Right ventricle myocardium superior (tissue), 1 donor: ENCODE results near the gene TRPT1. TPM values are rescaled to one million over a fixed set of nuclear protein-coding genes. Genes with fewer than 3 reads are reported as not detected.

Experiments
- ATAC-seq: fragments of 200-7000 bp; cut with Tn5 transposase; one replicate; pipeline ENCODE4 v1.9.1; 2020; ENCODE audit warnings: mild to moderate bottlenecking; ENCODE audit not compliant: poor library complexity
- DNase-seq: peaks from one replicate; pipeline ENCODE4 v3.0.0-alpha.2; 2020
- intact Hi-C: fragments of 100-400 bp; cut with DNase I; formaldehyde crosslinking; loops from one replicate; pipeline ENCODE4 v1.11.2; 2022
- total RNA-seq: library from RNA; stranded (reverse); fragmentation: NEBNext Ultra II Directional; extraction: Animal tissue kit (Norgen Biotek cat#: 25700); gene quantifications from one replicate; pipeline ENCODE4 v1.2.1, GENCODE V29; 2021
- donor health status: DM: no; HTN: yes; CAD: no; lungs with severe emphysema.

The TRPT1 gene
- total RNA-seq, 1 donor from 2014 or later: 79.8 TPM

GRCh38 chr11:64260147-64260708 lies 34.2 kb upstream of the TRPT1 start:
- no peak for ATAC-seq
- no peak for DNase-seq
- intact Hi-C loops: no loop called here

- intact Hi-C loops: no loop called here
- DNase-seq (no peak), ATAC-seq (no peak)
Observed at GRCh38 chr11:64259533-64260067, 33.6 kb upstream of the TRPT1 start.

- no peak for DNase-seq
- ATAC-seq: no peak
- intact Hi-C loops: no loop called here
Observed at GRCh38 chr11:64258946-64259532, 33.1 kb upstream of the TRPT1 start.

DNA sequence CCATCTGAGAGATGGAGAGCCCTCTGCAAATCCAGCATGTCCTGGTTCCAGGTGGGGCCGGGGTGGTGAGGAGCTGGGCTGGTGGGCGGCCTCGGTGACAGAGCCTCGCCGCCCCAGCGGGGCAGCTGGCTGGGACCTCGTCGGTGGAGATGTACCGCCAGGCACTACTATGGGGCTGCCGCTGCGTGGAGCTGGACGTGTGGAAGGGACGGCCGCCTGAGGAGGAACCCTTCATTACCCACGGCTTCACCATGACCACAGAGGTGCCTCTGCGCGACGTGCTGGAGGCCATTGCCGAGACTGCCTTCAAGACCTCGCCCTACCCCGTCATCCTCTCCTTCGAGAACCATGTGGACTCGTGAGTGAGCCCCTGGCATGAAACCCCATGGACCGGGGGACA lies 32.4 kb upstream of the TRPT1 start:
- intact Hi-C loops: no loop called here
- DNase-seq: no peak

GRCh38 chr11:64256300-64256699 lies 30.3 kb upstream of the TRPT1 start:
- ATAC-seq (no peak), DNase-seq (no peak)
- intact Hi-C loops: no loop called here

More for the DNA sequence above, 32.4 kb upstream of the TRPT1 start:
- no peak for ATAC-seq

DNA sequence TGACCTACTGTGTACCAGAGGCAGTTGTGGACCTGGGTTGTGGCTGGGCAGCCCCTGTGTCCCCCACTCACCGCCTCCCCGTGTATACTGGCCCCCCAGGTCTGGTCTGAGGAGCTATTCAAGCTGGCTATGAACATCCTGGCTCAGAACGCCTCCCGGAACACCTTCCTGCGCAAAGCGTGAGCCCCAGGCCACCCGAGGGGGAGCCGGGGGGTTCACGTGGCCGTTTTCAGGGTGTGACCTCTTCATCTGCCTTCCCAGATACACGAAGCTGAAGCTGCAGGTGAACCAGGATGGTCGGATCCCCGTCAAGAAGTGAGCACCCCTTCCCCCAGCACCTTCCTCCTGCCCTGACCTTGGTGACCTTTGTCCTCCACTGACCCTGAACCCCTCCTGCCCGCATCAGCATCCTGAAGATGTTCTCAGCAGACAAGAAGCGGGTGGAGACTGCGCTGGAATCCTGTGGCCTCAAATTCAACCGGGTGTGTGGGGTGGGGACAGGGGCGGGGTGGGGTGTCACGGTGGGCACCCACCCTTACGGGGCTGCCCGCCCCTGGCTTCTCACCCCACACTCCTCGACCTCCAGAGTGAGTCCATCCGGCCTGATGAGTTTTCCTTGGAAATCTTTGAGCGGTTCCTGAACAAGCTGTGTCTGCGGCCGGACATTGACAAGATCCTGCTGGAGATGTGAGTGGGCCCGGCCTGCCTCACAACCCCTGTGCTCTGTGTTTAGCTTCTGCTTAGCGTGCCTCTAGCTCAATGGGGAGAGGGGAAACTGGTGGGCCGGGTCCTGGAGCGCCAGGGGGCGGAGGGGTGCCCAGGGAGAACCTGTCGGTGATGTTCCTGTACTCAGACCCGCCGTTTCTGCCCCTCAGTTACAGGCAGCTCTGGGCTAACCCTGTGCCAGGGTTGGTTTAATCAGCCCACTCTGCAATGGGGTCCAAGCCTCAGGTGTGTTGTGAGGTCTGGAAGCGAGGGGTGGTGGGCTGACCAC lies 29.4 kb upstream of the TRPT1 start:
- intact Hi-C loops: no loop called here
- ATAC-seq (no peak), DNase-seq (no peak)

DNA sequence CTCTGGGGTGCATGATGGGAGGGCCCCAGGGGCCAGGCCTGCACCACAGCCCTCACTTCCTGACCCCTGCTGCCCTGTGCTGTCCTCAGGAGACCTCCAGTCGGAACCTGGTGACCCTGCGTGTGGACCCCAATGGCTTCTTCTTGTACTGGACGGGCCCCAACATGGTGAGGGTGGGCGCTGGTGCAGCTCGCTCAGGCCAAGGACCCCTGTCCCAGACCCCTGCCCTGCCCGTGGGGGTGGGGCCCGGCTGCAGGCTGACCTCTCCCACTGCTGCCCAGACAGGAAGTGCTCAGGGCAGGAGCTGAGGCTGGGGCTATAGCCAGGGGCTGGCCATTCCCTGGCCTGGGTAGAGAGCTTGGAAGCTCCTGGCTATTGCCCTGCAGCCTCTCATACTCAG lies 28.3 kb upstream of the TRPT1 start:
- DNase-seq (no peak), ATAC-seq (no peak)
- intact Hi-C loops: no loop called here

GRCh38 chr11:64253481-64253880 lies 27.5 kb upstream of the TRPT1 start:
- DNase-seq: no peak
- no peak for ATAC-seq
- intact Hi-C loops: no loop called here

DNA sequence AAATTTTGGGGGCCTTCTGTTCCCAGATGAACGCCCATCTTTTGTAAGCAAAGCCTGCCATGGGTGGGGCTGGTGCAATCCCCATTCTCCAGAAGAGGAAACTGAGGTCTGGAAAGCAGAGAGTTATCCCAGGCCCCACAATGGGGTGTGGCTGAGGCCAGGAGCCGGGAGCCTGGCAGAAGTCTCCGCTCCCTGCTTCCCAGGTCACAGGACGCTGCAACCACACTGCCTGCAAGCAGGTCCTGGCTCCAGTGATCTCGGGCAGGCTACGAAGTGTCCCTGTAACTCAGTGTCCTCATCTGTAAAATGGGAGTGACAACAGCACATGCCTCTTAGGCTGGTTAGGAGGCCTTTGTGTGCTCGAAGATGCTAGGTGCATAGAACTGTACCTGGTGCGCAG lies 27.1 kb upstream of the TRPT1 start:
- ATAC-seq: no peak
- no peak for DNase-seq

GRCh38 chr11:64252003-64252872 lies 26.3 kb upstream of the TRPT1 start:
- intact Hi-C loops: no loop called here
- DNase-seq (no peak), ATAC-seq (peak; percentile 5)

More for the DNA sequence above, 27.1 kb upstream of the TRPT1 start:
- intact Hi-C loops: no loop called here

DNA sequence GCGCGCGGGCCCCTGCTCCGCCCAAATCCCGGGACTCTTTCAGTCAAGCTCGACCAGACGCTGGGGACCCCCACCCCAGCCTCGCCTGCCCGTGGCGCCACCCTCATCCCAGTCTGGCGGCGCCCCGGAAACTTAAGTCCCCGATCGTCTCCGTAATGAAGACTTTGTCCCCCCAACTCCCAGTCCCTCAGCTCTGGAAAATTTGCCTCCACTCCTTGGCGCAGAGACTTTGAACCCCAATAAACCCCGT lies 25.7 kb upstream of the TRPT1 start:
- intact Hi-C loops: no loop called here
- no peak for ATAC-seq
- DNase-seq: no peak

DNA sequence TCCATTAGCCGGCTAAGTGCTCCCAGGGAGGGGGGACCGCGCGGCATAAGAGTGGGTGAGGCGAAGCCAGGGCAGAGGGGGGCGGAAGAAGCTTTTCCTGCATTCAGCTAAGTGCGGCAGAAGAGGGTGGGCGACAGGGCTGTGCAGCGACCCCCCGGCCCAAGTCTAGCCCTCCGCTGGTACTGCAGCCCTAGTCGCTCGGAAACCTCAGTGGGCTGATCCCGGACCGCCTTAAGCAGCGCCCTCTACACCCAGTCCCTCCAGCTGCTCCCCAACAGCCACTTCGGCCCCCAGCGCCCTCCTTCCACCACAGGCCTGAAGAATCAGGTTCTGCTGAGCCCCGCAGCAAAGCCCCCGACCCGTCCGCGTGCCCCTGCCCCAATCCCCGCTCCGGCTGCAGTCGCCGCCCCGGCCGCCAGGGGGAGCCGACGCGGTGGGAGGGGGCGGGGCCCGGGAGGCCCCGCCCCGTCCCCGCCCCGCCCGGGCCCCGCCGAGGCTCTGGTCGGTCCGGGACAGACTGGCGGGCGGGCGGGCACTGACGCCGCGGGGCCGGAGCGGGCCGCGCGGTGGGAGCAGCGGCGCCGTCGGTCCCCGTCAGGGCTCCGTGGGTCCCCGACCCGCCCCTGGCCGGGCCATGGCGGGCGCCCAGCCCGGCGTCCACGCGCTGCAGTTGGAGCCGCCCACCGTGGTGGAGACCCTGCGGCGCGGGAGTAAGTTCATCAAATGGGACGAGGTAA lies 25.2 kb upstream of the TRPT1 start, which contains the start of gene PLCB3:
TSS of gene PLCB3 (plus strand) at position 515 of the 737 bp plus-strand sequence. CDS start at position 635, 120 bp downstream.
- DNase-seq: peak; percentile 73
- ATAC-seq: peak; percentile 65
- intact Hi-C loops: no loop called here

DNA sequence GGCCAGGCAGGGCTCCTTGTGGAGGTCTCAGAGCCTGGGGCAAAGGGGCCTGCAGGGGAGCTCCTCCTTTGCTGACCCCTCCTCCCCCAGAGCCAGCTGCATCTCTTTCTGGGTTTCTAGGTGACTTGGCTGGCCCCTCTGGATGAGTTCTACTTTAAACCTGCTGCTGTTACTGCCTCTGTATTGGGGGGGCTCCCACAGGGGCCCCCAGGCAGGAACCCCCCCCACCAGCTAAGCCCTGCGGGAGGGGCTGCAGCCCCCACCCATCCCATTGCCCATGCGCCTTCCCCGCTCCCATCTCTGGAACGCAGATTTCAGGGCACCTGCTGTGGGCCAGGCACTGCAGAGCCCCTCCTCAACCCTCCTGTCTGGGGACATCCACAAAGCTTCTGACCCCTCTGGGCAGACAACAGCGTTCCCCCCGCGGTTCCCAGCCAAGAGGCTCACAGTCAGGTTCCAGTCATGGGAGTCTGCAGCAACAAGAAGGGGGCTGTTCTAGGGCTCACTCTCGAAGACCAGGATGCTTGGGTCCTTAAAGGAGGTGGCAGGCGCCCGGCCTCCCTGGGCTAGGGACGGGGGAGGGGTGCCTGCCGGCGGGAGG lies 24.5 kb upstream of the TRPT1 start:
- ATAC-seq: no peak
- DNase-seq: no peak
- intact Hi-C loops: no loop called here

- no peak for DNase-seq
- no peak for ATAC-seq
- intact Hi-C loops: no loop called here
Observed at GRCh38 chr11:64249563-64250414, 23.8 kb upstream of the TRPT1 start.

DNA sequence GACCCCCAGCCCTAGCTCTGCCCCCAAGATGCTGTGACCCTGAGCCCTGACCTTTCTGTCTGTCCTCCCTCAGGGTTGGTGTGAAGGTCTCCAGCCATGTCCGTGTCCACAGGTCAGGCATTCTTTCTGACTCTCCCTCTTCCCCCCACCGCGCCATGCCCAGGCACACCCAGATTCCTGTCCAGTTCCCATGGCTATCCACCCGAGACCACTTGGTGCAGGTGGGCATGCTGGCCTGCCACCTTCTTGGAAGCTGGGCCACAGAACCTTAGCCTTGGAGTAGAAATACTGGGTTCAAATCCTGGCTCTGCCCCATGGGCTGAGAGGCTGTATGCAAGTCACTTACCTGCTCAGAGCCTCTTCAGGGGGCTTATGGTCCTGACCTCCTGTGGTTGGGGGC lies 23.1 kb upstream of the TRPT1 start:
- no peak for DNase-seq
- intact Hi-C loops: no loop called here
- no peak for ATAC-seq

DNA sequence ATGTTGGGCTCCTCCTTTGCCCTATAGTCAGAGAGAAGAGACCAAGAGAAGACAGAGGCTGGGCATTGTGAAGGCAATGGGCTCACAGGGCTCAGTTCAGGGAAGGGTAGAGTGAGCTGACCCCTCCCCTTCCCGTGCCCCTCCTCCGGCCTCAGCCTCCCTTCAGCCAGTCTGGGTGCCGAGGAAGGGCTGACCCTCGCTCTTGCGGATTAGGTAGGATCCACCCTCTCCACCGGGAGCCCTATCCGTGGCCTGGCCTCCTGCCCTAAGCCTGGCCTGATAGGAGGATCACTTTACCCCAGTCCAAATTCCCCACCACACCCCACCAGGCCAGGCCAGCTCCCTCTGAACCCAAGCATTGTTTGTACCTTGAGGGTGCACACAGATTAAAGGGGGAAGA lies 22.6 kb upstream of the TRPT1 start:
- ATAC-seq (no peak), DNase-seq (no peak)
- intact Hi-C loops: no loop called here
